GM12865 (cell line): Measurements from ENCODE around the gene CDH4.

Experiments used
- DNase-seq: peaks from one replicate; pipeline ENCODE4 v3.0.0; 2010; ENCODE audit warnings: low read depth
- H3K4me3 ChIP-seq: 2 replicates; pipeline ENCODE4 v1.5.1; 2011; ENCODE audit warnings: mild to moderate bottlenecking, low read depth, low read length, control low read depth
- CTCF ChIP-seq: IDR thresholded peaks from 2 replicates; pipeline ENCODE4 v1.5.1; 2011; ENCODE audit warnings: low read length, control low read depth, low read depth, inconsistent platforms; ENCODE audit not compliant: insufficient read depth; ENCODE audit errors: missing control alignments

The CDH4 gene

GRCh38 chr20:61609461-61609860, 357.4 kb downstream of the CDH4 start:
- no peak for TF ChIP-seq CTCF

GRCh38 chr20:61611401-61612180, 359.5 kb downstream of the CDH4 start:
- H3K4me3 ChIP-seq: no peak overlapping the region
- TF ChIP-seq CTCF: no peak
- DNase-seq: no peak

More at GRCh38 chr20:61609461-61609860, 357.4 kb downstream of the CDH4 start:
- DNase-seq: no peak
- no peak overlapping the region for H3K4me3 ChIP-seq

- TF ChIP-seq CTCF: no peak
- DNase-seq: no peak
- H3K4me3 ChIP-seq: no peak overlapping the region
These were observed 362.1 kb downstream of the CDH4 start for GRCh38 chr20:61613917-61614705.

- TF ChIP-seq CTCF: no peak
- DNase-seq: no peak
- no peak overlapping the region for H3K4me3 ChIP-seq
These were observed 362.6 kb downstream of the CDH4 start for GRCh38 chr20:61614706-61615100.

- TF ChIP-seq CTCF: no peak
- DNase-seq: no peak
- H3K4me3 ChIP-seq: no peak overlapping the region
These were observed 363.7 kb downstream of the CDH4 start for GRCh38 chr20:61615806-61616205.

- no peak overlapping the region for H3K4me3 ChIP-seq
- no peak for DNase-seq
- no peak for TF ChIP-seq CTCF
These were observed 367.7 kb downstream of the CDH4 start for GRCh38 chr20:61619751-61620150.
